ENCODE data around the gene TOB1. TPM values are rescaled to one million over a fixed set of nuclear protein-coding genes. Genes with fewer than 3 reads are reported as not detected.

The TOB1 gene
- total and polyA plus RNA-seq, 12 donors, result 22.4 to 332 (median 62.7) TPM

DNA sequence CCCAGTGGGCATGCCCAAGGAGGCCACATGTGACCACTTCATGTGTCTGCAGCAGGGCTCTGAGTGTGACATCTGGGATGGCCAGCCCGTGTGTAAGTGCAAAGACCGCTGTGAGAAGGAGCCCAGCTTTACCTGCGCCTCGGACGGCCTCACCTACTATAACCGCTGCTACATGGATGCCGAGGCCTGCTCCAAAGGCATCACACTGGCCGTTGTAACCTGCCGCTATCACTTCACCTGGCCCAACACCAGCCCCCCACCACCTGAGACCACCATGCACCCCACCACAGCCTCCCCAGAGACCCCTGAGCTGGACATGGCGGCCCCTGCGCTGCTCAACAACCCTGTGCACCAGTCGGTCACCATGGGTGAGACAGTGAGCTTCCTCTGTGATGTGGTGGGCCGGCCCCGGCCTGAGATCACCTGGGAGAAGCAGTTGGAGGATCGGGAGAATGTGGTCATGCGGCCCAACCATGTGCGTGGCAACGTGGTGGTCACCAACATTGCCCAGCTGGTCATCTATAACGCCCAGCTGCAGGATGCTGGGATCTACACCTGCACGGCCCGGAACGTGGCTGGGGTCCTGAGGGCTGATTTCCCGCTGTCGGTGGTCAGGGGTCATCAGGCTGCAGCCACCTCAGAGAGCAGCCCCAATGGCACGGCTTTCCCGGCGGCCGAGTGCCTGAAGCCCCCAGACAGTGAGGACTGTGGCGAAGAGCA lies 26.4 kb downstream of the TOB1 start:
- no peak overlapping the region for H3K4me3 ChIP-seq
- H3K9me3 ChIP-seq (replicated peaks in 1 of 3), result no peaks in the 10 kb centered on the region
- TF ChIP-seq POLR2A (IDR thresholded peaks at IDR 0.05), result no peak
- no peak for TF ChIP-seq CTCF (IDR thresholded peaks at IDR 0.05)
- no peaks in the 10 kb centered on the region for H3K27me3 ChIP-seq
- H3K27ac ChIP-seq, result no peak overlapping the region
- 92 to 100% (median 95%) methylated on average over 2 to 29 of the region's 29 CpGs for WGBS, 4 donors
- H3K4me1 ChIP-seq (replicated peaks in 1 of 2), result no peaks in the 10 kb centered on the region
- peak in 1 of 7 donors; percentile 39 for DNase-seq
- intact Hi-C loops (cut with DNase I), result loop anchor here (2.0 to 10.0 kb wide), 4 partner anchors 25 to 295 kb away; partner anchors contain the start of gene SPATA20 (in 2 of the 2)
- H3K36me3 ChIP-seq (replicated peaks in 1 of 2), result no peaks in the 10 kb centered on the region

GRCh38 chr17:50837980-50838954 lies 27.9 kb downstream of the TOB1 start:
- Histone ChIP-seq H3K4me3 (no peak overlapping the region), H3K4me1 (replicated peaks in 1 of 2) (no peaks in the 10 kb centered on the region), H3K27me3 (no peaks in the 10 kb centered on the region), H3K9me3 (replicated peaks in 1 of 3) (no peaks in the 10 kb centered on the region), H3K36me3 (replicated peaks in 1 of 2) (no peaks in the 10 kb centered on the region), H3K27ac (no peak overlapping the region)
- TF ChIP-seq POLR2A (IDR thresholded peaks at IDR 0.05), result no peak
- no peak for TF ChIP-seq CTCF (IDR thresholded peaks at IDR 0.05)
- WGBS, 4 donors, result 78 to 84% (median 82%) methylated on average over 19 to 21 of the region's 21 CpGs
- intact Hi-C loops (cut with DNase I), result loop anchor here (5.0 to 10.0 kb wide), 2 partner anchors 291 to 293 kb away; partner anchors contain the start of gene SPATA20 (in 2 of the 2)
- DNase-seq, result peak in 1 of 7 donors; percentile 41

- H3K27ac ChIP-seq, result no peak overlapping the region
- peak in 2 of 7 donors; percentile 43 to 60 for DNase-seq
- no peak for TF ChIP-seq POLR2A (IDR thresholded peaks at IDR 0.05)
- TF ChIP-seq CTCF (IDR thresholded peaks at IDR 0.05), result no peak
- no peaks in the 10 kb centered on the region for H3K27me3 ChIP-seq
- H3K9me3 ChIP-seq (replicated peaks in 1 of 3), result no peaks in the 10 kb centered on the region
- no peaks in the 10 kb centered on the region for H3K4me1 ChIP-seq (replicated peaks in 1 of 2)
- intact Hi-C loops (cut with DNase I), result loop anchor here (5.0 to 10.0 kb wide), 2 partner anchors 290 to 293 kb away; partner anchors contain the start of gene SPATA20 (in 2 of the 2)
- no peak overlapping the region for H3K4me3 ChIP-seq
- H3K36me3 ChIP-seq (replicated peaks in 1 of 2), result no peaks in the 10 kb centered on the region
- 77 to 82% (median 78%) methylated on average over 7 of the region's 7 CpGs; no CpG with 5 or more reads in 1 of the 4 donors for whole genome bisulfite sequencing, 4 donors
Measured at GRCh38 chr17:50837286-50837979, 28.7 kb downstream of the TOB1 start.
